Hematopoietic multipotent progenitor cell treated with erythropoietin and hydrocortisone succinate and interleukin-3 and kit ligand, for 4 days (in vitro differentiated cells): ENCODE measurements around the gene CDHR5.

Experiments
- DNase-seq: peaks from one replicate; pipeline ENCODE4 v3.0.0-alpha.2; 2015

The CDHR5 gene

GRCh38 chr11:643849-644738 is 19.3 kb upstream of the CDHR5 start:
- no peak for DNase-seq

GRCh38 chr11:643366-643765 is 18.6 kb upstream of the CDHR5 start:
- DNase-seq: no peak

- DNase-seq: no peak
Measured at GRCh38 chr11:641806-642370, 17.1 kb upstream of the CDHR5 start.

DNA sequence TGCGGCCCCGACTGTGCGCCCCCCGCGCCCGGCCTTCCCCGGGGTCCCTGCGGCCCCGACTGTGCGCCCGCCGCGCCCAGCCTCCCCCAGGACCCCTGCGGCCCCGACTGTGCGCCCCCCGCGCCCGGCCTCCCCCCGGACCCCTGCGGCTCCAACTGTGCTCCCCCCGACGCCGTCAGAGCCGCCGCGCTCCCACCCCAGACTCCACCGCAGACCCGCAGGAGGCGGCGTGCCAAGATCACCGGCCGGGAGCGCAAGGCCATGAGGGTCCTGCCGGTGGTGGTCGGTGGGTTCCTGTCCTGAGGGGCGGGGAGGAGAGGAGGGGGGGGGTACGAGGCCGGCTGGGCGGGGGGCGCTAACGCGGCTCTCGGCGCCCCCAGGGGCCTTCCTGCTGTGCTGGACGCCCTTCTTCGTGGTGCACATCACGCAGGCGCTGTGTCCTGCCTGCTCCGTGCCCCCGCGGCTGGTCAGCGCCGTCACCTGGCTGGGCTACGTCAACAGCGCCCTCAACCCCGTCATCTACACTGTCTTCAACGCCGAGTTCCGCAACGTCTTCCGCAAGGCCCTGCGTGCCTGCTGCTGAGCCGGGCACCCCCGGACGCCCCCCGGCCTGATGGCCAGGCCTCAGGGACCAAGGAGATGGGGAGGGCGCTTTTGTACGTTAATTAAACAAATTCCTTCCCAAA is 15.4 kb upstream of the CDHR5 start:
- peak; percentile 26 for DNase-seq

- DNase-seq: peak; percentile 47
Measured at GRCh38 chr11:639332-639955, 14.7 kb upstream of the CDHR5 start.

DNA sequence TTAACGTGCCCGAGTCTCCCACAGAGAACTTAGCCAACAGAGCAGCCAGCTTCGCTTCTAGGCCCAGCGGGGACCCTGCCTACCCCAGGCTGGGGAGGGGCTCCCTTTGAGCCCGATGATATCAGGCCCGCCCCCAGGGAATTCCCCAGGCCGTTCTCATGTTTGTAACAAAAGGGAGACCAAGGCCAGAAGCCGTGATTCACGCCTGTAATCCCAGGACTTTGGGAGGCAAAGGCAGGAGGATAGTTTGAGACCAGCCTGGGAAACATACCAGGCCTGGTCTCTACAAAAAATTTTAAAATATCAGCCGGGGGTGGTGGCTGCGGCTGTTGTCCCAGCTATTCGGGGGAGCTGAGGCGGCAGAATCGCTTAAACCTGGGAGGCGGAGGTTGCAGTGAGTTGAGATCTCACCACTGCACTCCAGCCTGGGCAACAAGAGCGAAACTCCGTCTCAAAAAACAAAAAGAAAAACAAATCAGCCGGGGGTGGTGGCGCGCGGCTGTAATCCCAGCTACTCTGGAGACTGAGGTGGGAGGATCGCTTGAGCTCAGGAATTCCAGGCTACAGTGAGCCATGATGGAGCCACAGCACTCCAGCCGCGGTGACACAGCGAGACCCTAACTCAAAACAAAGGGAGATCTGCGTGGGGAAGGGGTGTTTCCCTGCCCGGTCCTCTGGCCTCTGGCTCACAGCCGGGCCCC is 14.0 kb upstream of the CDHR5 start:
- no peak for DNase-seq

DNA sequence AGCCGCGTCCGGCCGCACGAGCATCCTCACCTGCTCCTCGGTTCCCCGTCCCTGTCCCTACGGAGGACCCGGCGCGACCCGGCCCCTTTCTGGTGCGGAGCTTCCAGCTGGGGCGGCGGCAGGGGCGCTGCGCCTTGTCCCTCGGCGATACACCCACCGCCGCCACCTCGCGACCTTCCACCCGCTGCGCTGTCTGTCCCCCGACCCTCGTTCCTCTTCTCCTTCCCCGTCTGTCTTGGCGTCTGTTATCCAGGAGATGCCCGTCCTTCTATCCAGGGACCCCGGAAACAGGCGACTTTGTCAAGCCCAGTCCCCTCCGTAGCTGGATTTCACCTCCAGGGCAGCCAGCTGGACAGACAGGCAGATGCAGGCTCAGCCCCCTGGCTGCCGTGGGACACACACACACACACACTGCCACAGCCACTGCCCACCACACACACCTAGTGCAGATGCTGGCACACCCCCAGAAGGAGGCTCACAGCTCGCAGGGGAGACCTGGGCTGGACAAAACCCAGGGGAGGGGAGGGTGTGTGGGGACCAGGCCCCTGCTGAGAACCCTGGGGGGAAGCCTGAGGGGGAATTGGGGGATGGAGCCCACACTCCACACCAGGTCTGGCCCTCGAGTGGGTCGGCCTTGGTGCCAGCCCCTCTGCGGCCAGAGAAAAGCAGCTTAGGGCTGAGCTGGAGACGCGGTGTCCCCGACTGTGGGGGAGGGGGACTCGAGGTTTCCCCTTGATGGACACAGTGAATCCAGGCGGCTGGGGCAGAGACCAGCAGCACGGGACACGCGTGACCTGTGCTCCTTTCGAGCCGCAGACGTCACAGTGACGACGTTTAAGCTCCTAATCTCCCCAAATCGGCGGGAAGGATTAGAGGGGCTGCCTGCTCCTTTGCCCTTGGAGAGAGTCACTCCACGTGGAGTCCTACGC is 13.1 kb upstream of the CDHR5 start:
- DNase-seq: no peak

DNA sequence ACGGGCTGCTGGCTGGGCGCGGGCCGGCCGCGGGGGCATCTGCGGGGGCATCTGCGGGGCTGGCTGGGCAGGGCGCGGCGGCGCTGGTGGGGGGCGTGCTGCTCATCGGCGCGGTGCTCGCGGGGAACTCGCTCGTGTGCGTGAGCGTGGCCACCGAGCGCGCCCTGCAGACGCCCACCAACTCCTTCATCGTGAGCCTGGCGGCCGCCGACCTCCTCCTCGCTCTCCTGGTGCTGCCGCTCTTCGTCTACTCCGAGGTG is 12.5 kb upstream of the CDHR5 start:
- no peak for DNase-seq

- no peak for DNase-seq
Measured at GRCh38 chr11:636511-637332, 12.0 kb upstream of the CDHR5 start, which contains the start of gene DRD4. TSS of gene DRD4 (plus strand) at chr11:637269. CDS start at chr11:637305, 36 bp downstream.

DNA sequence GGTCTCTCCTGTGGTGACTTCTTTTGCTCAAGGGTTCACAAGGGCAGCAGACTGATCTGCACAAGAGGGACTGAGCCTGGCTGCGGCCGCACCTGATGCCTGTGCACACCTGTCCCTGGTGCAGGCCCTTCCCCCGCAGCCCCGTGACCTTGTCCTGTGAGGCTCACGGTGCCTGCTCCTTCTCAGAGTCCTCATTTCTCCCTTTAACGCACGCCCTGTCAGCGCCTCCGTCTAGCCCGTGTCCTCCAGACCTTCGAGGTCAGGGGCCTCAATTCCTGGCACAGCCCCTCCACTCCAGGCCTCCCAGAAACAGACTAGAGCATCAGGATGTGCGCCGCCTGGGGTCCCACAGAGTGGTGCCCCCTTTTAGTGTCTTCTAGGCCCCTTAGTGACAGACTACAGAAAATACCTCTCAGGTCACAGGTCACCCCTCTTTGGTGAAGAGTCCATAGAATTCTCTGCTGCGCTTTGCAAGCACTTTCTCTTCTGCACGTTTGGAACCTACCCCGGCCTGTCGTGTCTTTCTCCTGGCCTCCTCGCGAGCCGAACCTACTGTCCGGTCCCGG is 11.3 kb upstream of the CDHR5 start:
- DNase-seq: no peak

DNA sequence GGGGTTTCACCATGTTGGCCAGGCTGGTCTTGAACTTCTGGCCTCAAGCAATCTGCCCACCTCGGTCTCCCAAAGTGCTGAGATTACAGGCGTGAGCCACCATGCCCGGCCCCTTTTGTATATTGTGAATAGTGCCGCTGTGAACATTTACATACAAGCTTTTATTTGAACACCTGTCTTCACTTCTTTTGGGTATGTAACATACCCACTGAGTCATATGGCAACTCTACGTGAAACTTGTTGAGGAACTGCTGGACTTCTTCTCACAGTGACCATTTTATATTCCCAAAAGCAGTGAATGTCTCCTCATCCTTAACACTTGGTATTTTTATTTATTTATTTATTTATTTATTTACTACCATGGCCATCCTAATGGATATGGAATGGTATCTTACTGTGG is 6.1 kb upstream of the CDHR5 start:
- no peak for DNase-seq

DNA sequence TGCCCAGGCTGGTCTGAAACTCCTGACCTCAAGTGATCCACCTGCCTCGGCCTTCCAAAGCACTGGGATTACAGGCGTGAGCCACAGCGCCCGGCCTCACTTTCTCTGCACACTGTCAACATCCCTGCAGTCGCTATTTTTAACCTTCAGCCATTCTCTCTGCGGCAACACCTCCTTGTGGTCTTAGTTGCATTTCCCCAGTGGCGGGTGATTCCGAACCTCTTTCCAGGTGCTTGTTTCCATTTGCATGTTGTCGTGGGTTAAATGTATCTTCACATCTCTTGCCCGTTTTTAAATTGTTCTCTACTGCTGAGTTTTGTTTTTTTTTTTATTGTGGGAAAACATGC is 4.5 kb upstream of the CDHR5 start:
- DNase-seq: peak; percentile 32

DNA sequence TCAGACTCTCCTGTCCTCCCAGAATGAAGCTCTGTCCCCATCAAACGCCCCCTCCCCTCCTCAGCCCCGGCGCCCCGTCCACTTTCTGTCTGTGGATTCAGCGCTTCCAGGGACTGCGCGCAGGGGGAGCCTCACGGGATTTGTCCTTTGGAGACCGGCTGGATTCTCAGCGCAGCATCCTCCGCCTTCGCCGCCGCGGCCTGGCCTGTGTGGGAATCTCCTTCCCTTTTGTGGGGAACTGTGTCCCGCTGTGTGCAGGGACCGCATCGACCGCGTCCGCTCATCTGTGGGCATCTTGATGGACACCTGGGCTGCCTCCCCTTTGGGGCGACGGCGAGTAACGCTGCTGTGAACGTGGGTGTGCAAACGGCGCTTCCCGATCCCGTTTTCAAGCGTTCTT is 3.3 kb upstream of the CDHR5 start:
- DNase-seq: no peak

DNA sequence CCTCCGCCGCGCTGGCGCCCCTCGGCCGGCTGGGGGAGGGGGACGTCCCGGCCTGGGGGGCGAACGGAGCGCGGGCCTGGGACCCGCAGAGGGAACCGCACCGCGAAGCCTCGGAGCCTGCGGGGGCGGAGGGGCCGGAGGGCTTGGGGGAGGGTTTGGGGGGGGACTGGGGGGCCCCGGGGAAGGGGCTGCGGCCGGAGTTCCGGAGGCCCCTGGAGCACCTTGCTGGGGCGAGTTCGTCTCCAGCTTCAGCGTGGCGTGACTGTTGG is 2.5 kb upstream of the CDHR5 start:
- DNase-seq: no peak

- DNase-seq: no peak
Measured at GRCh38 chr11:626475-627307, 1.9 kb upstream of the CDHR5 start, which contains the start of gene SCT. TSS of gene SCT (minus strand) at chr11:627181. CDS start at chr11:627143, 38 bp downstream.

DNA sequence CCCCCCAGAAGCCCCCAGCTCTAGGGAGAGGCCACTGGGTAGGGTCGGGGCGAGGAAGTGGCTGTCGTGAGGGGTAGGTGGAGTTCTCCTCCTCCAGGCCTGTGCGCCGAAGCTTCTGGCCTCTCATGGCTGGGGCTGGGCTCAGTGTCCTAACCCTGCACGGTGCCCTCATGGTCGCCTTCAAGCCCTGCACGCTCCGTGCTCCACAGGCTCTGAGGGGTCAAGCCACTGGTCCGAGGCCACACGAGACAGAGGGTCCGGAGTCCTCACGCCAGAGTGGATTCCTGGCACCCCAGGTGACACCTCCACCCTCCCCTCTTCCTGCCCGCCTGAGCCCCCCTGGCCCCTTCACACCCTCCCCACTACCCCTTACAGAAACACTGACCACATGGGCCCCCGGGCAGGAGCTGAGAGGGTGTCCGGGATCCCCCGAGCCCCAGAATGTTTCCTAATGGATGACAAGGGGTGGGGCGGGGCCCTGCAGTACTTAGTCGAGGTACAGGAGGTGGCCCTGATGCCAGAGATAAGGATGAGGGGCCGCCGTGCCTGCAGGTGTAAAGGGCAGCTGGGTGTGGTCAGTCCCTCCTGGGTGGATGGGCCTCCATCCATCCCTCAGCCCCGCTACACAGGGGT is 997 bp upstream of the CDHR5 start:
- no peak for DNase-seq

- no peak for DNase-seq
Measured at GRCh38 chr11:623999-624704, 603 bp downstream of the CDHR5 start.

- DNase-seq: no peak
Measured at GRCh38 chr11:623349-623869, 1.3 kb downstream of the CDHR5 start.

GRCh38 chr11:621838-622237 is 2.9 kb downstream of the CDHR5 start:
- no peak for DNase-seq
